ENCODE results near the gene RHOA.
"Not testable (repeated sequence)": the region's sequence is repeated elsewhere in the genome, so short reads cannot be mapped to it uniquely, and the experiment has no call there.

Gene RHOA

GRCh38 chr3:49358884-49359225 is 52.9 kb downstream of the RHOA start:
- no peak for DNase-seq

DNA sequence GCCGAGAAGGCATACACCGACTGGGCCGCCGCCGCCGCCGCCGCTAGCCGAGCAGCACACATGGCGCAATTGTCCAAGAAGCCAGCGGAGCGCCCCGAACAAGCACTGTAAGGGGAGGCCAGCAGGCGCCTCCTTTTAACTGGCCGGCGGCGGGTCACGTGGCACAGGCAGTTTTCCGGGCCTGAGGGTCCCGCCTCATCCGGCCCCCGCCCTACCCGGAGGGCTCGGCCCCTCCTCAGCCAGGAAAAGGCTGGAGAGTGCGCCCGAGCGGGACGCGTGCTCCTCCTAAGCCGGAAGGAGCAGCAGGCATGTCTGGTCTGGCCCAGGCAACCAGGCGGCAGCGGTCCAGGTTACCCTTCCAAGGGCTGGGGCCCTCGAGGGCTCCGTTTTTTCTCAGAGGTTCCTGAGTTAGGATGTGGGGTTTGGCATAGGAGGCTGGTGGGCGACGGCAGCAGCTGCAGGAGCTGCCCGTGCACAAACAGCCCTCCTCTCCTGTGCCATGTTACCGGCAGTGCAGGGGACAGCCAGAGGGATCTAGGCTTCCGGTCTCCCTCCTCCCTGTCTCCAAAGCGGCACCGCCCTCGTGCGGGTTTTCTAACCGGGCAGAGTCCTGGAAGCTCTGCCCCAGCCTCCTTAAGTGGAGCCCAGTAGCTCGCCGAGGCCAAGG is 53.4 kb downstream of the RHOA start, which contains the start of gene GPX1:
TSS of gene GPX1 (minus strand) at position 137 of the 667 bp plus-strand sequence. CDS start at position 62, 75 bp downstream.
- peak; percentile 86 for DNase-seq

GRCh38 chr3:49357443-49358216 is 54.1 kb downstream of the RHOA start:
- peak; percentile 65 for DNase-seq

DNA sequence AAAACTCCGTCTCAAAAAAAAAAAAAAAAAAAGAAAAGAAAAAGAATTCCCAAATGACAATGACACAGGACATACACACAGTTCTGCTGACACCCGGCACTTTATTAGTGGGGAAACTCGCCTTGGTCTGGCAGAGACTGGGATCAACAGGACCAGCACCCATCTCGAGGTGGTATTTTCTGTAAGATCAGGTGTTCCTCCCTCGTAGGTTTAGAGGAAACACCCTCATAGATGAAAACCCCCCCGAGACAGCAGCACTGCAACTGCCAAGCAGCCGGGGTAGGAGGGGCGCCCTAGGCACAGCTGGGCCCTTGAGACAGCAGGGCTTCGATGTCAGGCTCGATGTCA is 54.7 kb downstream of the RHOA start:
- DNase-seq, result not testable (repeated sequence)

DNA sequence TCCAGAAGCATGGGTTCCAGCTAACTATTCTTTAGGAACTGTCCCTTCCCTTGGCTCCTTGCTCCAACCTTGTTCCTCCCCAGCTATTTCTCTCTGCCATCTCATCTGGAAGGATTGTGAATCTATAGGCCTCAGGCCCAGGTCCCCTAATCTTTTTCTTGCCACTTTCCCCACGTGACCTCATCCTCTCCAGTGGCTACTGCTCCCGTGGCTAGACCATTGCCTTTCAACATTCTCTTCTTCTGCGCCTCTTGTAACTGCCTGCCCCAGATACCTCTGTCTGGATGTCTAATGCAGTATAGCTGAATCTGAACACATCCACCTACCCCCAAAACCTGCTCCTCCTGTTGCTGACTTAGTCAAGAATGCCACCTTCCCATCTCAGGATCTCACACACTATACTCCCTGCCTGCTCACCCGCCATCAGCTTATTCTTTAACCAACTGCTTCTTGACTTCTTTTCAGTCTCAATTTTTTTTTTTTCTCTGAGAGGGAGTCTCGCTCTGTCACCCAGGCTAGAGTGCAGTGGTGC is 58.8 kb downstream of the RHOA start:
- no peak for DNase-seq

DNA sequence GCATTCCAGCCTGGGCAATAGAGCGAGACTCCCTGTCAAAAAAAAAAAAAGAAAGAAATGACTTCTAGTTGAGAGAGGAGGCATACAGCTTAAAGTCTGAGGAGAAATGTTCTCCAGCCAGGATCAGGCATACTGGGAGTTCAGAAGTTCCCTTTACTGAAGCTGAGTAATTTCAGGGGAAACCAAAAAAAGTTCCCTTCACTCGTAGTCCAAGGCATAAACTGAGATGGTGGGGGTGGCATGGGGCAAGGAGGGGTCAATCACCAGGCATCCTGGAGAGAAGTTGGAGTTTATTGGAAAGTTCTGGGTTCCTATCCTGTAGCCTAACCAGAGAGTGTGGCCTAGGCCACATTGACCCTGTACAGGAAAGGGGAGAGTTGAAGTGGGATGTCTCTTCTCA is 59.5 kb downstream of the RHOA start:
- no peak for DNase-seq

DNA sequence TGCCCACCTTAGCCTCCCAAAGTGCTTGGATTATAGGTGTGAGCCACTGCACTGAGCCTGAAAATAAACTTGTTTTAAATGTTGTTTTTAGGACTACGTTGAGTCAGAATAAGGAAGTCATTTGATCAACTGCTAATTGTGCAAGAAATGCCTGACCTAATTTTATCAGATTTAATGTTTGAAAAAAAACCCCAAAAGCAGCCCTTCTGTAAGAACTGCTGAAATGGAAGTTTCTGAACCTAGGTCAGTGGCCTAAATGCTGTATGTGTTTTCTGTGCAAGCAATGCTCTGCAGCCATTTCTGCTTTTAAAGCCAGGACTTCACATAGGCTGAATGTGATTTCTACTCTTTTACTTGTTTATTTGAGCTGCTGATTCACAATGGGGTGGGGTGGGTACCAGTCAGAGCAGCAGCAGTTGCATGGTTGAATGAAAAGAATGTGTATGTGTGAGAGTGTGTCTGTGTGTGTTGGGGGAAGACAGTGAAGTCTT is 60.2 kb downstream of the RHOA start:
- no peak for DNase-seq

DNA sequence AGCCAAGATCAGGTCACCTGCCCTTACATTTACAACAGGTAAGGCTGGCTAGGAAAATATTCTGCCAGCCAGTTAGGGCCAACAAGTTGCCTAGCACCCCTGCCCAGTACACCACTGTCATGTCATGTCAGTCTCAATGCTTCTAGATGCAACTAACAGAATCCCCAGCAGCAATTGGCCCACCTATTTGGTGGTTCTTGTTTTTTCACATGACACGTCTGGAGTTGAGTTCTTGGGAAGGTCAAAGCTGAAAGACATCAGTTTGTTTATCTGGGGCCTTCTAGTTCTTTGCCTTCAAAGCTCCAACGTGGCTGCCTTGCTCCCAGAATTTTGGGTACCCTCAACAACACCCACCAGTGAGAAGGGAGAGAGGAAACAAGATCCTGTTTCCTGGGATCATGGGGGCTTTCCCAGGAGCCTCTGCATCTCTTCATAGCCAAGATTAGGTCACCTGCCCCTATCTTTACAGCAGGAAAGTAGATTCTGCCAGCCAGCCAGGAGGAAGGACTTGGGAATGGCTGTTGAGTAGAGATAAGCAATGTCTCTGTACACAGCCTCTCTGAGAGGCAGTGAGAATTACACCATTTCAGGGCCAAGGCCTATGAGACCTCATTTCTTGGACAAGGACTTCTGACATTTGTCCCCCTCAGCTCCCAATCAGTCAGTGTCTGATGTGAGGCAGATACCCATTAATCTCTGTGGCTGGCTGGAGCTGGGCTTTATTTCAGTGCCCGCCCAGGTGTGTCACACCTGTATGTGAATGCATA is 62.2 kb downstream of the RHOA start:
- no peak for DNase-seq

- not testable (repeated sequence) for DNase-seq
Observed at GRCh38 chr3:49348361-49348760, 63.4 kb downstream of the RHOA start.

GRCh38 chr3:49346797-49347251 is 65.0 kb downstream of the RHOA start:
- DNase-seq, result no peak

DNA sequence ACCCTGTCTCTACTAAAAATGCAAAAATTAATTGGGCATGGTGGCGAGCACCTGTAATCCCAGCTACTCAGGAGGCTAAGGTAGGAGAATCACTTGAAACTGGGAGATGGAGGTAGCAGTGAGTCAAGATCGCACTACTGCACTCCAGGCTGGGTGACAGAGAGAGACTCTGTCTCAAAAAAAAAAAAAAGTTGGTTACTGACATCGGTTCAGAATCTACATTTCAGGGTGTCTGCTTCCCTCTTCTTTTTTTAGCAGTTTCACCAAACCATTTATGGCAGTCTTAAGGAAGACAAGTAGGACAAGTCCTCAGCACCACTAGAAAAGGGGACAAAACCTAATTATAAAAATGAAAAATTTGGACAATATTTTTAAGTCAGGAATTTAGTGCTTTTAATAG is 68.6 kb downstream of the RHOA start:
- DNase-seq, result no peak

DNA sequence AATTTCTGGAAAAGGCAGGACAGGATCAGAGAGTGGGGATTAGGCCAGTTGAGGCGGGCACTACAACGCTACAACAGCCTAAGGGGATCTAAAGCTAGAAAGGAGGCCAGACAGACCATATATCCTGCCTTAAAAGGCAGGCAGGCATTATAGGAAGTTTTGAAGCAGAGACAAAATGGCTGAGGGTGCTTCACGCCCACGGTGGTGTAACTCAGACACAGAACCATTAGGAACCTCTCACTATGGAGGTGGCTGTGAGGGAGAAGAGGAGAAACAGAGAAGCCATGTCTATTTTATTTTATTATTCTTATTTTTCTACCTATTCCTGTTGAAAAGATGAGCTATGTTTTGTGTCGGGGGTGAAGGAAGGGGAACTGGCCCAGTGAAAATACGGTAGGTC is 69.8 kb downstream of the RHOA start:
- DNase-seq, result no peak

- peak; percentile 95 for DNase-seq
Observed at GRCh38 chr3:49339941-49340800, 71.6 kb downstream of the RHOA start, which contains the start of gene USP4. Gene USP4, minus strand, starts transcription at chr3:49340053. Its CDS starts 29 bp downstream, at chr3:49340024.

GRCh38 chr3:49339581-49339940 is 72.2 kb downstream of the RHOA start:
- DNase-seq, result no peak

DNA sequence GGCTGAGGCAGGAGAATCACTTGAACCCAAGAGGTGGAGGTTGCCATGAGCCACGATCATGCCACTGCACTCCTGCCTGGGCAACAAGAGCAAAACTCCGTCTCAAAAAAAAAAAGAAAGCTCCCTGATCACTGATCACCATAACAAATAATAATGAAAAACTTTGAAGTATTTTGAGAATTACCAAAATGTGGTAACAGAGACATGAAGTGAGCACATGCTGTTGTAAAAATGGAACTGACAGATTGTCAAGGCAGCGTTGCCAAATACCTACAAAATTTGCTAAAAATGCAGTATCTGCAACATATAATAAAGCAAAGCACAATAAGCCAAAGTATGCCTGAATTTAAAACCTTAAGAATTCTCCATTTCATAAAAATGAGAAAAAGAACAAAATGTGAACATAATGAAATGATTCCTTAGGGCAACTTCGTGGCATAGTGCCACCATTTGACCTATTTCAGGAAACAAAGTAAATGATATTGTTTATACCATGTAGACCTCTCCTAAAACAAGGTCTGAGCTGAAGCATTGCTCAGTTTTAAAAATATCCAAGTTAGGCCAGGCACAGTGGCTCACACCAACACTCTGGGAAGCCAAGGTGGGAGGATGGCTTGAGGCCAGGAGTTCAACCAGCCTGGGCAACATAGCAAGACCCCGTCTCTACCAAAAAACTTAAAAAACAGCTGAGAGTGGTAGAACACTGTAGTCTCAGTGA is 77.7 kb downstream of the RHOA start:
- no peak for DNase-seq

DNA sequence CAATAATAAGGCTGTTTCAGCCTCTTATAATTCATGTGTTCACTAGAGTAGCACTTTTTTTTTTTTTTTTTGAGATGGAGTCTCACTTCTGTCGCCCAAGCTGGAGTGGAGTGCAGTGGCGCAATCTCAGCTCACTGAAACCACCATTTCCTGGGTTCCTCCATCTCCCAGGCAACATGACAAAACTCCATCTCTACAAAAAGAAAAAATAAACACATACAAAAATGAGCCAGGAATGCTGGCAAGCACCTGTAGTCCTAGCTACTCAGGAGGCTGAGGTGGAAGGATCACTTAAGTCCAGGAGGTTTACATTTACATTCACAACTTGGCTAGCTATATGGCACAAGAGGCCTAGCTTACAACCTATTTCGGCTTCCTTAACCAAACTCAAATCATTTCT is 78.7 kb downstream of the RHOA start:
- DNase-seq, result peak; percentile 25

GRCh38 chr3:49329186-49329585 is 82.6 kb downstream of the RHOA start:
- no peak for DNase-seq

DNA sequence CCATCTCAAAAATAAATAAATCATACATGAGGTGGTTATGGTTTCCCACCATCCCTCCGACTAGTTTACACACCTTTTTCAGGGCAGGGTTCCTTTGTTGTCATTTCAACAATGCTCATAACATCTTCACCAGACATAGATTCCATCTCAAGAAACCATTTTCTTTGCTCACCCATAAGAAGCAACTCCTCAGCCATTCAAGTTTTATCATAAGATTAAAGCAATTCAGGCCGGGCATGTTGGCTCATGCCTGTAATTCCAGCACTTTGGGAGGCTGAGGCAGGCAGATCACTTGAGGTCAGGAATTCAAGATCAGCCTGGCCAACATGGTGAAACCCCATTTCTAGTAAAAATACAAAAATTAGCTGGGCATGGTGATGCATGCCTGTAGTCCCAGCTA is 83.4 kb downstream of the RHOA start:
- DNase-seq, result not testable (repeated sequence)

GRCh38 chr3:49327485-49327884 is 84.3 kb downstream of the RHOA start:
- no peak for DNase-seq

DNA sequence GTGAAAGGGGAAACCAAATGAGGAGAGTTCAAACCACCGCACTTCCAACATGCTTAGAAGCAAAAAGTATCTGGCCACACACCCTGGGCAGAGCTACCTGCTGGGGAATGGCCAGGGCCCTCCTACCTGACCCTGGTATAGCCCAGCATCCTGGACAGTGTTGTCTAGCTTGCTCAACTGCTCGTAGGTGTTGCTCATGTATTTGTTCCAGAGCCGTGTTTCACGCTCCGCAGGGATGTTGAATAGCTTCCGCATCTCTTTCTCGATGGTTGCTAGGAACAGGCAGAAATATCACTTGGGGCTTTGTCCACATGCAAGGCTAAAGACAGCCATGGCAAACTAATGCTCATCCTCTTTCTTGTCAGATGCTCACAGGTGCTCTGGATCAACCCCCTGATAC is 87.0 kb downstream of the RHOA start:
- DNase-seq, result no peak

DNA sequence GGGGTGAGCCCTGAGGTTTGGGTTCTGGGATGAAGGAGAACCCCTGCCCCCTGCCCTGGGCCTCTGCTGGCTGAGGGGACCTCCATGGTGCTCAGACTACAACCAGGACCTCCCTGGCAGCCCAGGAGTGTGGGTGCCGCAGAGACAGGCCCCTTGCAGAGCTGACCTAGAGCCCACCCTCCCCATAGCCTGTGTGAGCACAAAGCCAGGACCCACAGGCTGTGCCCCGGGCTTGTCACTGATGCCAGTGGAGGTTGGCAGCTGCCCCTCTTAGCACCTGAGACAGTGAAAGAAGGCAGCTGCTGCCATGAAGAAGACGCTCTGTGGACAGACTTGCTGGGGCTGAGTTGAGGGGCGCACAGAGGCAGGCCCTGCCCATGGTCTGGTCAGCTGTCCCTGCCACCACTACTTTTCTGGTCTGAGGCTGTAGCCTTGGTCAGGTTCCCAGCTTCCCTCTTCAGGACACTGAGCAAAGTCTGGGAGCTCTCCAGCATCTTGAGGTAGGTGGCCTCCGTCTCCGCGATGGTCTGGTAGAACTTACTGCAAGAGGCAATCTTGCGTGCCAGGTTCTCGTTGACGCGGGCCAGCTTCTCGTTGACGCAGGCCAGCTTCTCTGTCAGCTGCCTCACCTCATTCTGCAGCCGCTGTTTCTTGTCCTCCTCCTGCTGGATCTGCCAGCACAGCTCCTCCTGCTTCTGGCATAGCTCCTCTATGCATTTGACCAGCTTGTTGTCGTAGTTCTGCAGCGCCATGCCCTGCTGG is 94.9 kb downstream of the RHOA start:
- DNase-seq, result no peak

Data from CD4-positive, alpha-beta T cell treated with Interleukin-17A for 4 hours (primary cell).